K562 (cell line): ENCODE measurements around the gene TCF15. TPM values are rescaled to one million over a fixed set of nuclear protein-coding genes. Genes with fewer than 3 reads are reported as not detected.
A peak's percentile ranks its signal among the peaks of the same experiment; 100 is the strongest.

Source experiments
- CBFA2T3 ChIP-seq: fragments of 450-650 bp; IDR thresholded peaks from 2 replicates; pipeline ENCODE4 v1.6.1; 2017
- CBX3 ChIP-seq, 2 experiments: IDR thresholded peaks; 1 replicate in 1 of 2; 2 replicates in 1 of 2; pipeline ENCODE4 v1.6.1; 2012; ENCODE audit warnings: inconsistent platforms in 2 of 2, low read length in 2 of 2, borderline replicate concordance in 1 of 2, control low read depth in 1 of 2
- CC2D1A ChIP-seq: fragments of 450-650 bp; IDR thresholded peaks from 2 replicates; pipeline ENCODE4 v1.6.1; 2017; ENCODE audit warnings: mild to moderate bottlenecking
- CREB5 ChIP-seq: fragments of 250-450 bp; sonication (Bioruptor Pico); IDR thresholded peaks from 2 replicates; pipeline ENCODE4 v1.5.0; 2020; ENCODE audit warnings: mild to moderate bottlenecking
- DMBX1 ChIP-seq: fragments of 250-450 bp; sonication (Bioruptor Pico); IDR thresholded peaks from 2 replicates; pipeline ENCODE4 v1.8.0; 2022; ENCODE audit warnings: inconsistent platforms, mild to moderate bottlenecking, moderate library complexity, borderline replicate concordance
- E2F4 ChIP-seq: sonication (generic); formaldehyde crosslinking; IDR thresholded peaks from 2 replicates; pipeline ENCODE4 v1.8.0; 2022; ENCODE audit warnings: mild to moderate bottlenecking, low read depth, missing genetic modification reagents
- ELF1 ChIP-seq: fragments of 200-800 bp; sonication (Bioruptor generic); IDR thresholded peaks from 2 replicates; pipeline ENCODE4 v1.6.1; 2016; ENCODE audit warnings: missing genetic modification characterization, missing compliant biosample characterization
- ELK1 ChIP-seq: sonication (generic); formaldehyde crosslinking; IDR thresholded peaks from 2 replicates; pipeline ENCODE4 v1.8.1; 2022; ENCODE audit warnings: missing genetic modification reagents
- HCFC1 ChIP-seq: IDR thresholded peaks from 2 replicates; pipeline ENCODE4 v1.6.1; 2012; ENCODE audit warnings: low read depth, low read length, improper control_type of control experiment
- HDAC6 ChIP-seq: IDR thresholded peaks from 2 replicates; pipeline ENCODE4 v1.6.1; 2012; ENCODE audit warnings: low read depth, mild to moderate bottlenecking, control low read depth, inconsistent platforms, low read length, moderate library complexity
- KDM2B ChIP-seq: fragments of 250-450 bp; sonication (Bioruptor Pico); IDR thresholded peaks from 2 replicates; pipeline ENCODE4 v1.8.0; 2021; ENCODE audit warnings: mild to moderate bottlenecking, moderate library complexity
- MAX ChIP-seq: sonication (generic); formaldehyde crosslinking; IDR thresholded peaks from 2 replicates; pipeline ENCODE4 v1.9.0; 2022; ENCODE audit warnings: mild to moderate bottlenecking, missing genetic modification reagents
- MBD2 ChIP-seq: sonication (generic); IDR thresholded peaks from 2 replicates; pipeline ENCODE4 v1.6.1; 2016; ENCODE audit warnings: low read depth, borderline replicate concordance
- MXI1 ChIP-seq: IDR thresholded peaks from 2 replicates; pipeline ENCODE4 v1.6.1; 2011; ENCODE audit warnings: low read depth, mild to moderate bottlenecking, improper control_type of control experiment, low read length
- PTTG1 ChIP-seq: fragments of 450-650 bp; IDR thresholded peaks from 2 replicates; pipeline ENCODE4 v1.6.1; 2016; ENCODE audit warnings: low read depth, mild to moderate bottlenecking, missing genetic modification characterization, missing compliant biosample characterization
- RBM14 ChIP-seq: fragments of 200-400 bp; formaldehyde crosslinking; IDR thresholded peaks from 2 replicates; pipeline ENCODE4 v1.6.1; 2018; ENCODE audit warnings: low read depth, mild to moderate bottlenecking, low read length, moderate library complexity, borderline replicate concordance; ENCODE audit not compliant: insufficient read depth
- RUNX1 ChIP-seq: sonication (generic); IDR thresholded peaks from 2 replicates; pipeline ENCODE4 v1.6.1; 2016; ENCODE audit warnings: antibody characterized with exemption, low read depth
- ZBTB2 ChIP-seq: fragments of 450-650 bp; IDR thresholded peaks from 2 replicates; pipeline ENCODE4 v1.6.1; 2016; ENCODE audit warnings: antibody characterized with exemption
- ZFP36 ChIP-seq: fragments of 150-350 bp; IDR thresholded peaks from 2 replicates; pipeline ENCODE4 v1.6.1; 2018; ENCODE audit warnings: low read length, low read depth; ENCODE audit not compliant: partially characterized antibody
- ZFX ChIP-seq: sonication (generic); formaldehyde crosslinking; IDR thresholded peaks from 2 replicates; pipeline ENCODE4 v1.8.0; 2022; ENCODE audit warnings: mild to moderate bottlenecking, missing genetic modification reagents, moderate library complexity
- ZNF184 ChIP-seq: sonication (generic); formaldehyde crosslinking; IDR thresholded peaks from 2 replicates; pipeline ENCODE4 v1.5.0; 2020; ENCODE audit warnings: missing genetic modification reagents
- ZNF311 ChIP-seq: fragments of 250-450 bp; sonication (Bioruptor Pico); IDR thresholded peaks from 2 replicates; pipeline ENCODE4 v1.4.0; 2020; ENCODE audit warnings: mild to moderate bottlenecking, moderate library complexity
- ZNF316 ChIP-seq: fragments of 450-650 bp; IDR thresholded peaks from 2 replicates; pipeline ENCODE4 v1.6.1; 2016
- ZNF507 ChIP-seq: conservative IDR thresholded peaks from 2 replicates; pipeline ENCODE4 v1.6.1; 2017; ENCODE audit warnings: missing genetic modification characterization, missing compliant biosample characterization
- polyA plus RNA-seq, 8 experiments: library from polyadenylated mRNA; depleted of rRNA in 4 of 8; stranded (reverse) in 5 of 8; unstranded in 3 of 8; fragments of >200 nt; fragmentation: Nextera tagmentation in 2 of 8; fragmentation: Illumina TruSeq in 1 of 8; extraction: Ambion mirVana in 2 of 8; extraction: Trizol in 1 of 8; gene quantifications; 2 replicates each; pipeline versions ENCODE4 v1.2.1 to v1.2.3, GENCODE V29; 2011 to 2014; ENCODE audit warnings: inconsistent platforms in 1 of 8, missing spikeins in 1 of 8
- total RNA-seq, 7 experiments: library from RNA; depleted of rRNA in 6 of 7; stranded (reverse); fragments of >200 nt in 6 of 7; fragmentation: Illumina TruSeq in 2 of 7; extraction: Trizol in 2 of 7; gene quantifications; 2 replicates each; pipeline versions ENCODE4 v1.2.1 to v1.2.3, GENCODE V29; 2011 to 2021; ENCODE audit warnings: low replicate concordance in 1 of 7
- TF ChIP-seq, protein P1 (sequence below): IDR thresholded peaks from 2 replicates; pipeline ENCODE4 v1.6.1; 2011; ENCODE audit not compliant: insufficient read length; ENCODE audit errors: extremely low read depth

TCF15 gene
- total and polyA plus RNA-seq, 9 of the 15 experiments (the other 6 are each of a cell fraction or from before 2014, with no cell fraction given): 0.04 to 5.0 (median 1.2) TPM

GRCh38 chr20:652615-653109, 42.6 kb upstream of the TCF15 start (continued):
- no peak for TF ChIP-seq ZNF311
- no peak for TF ChIP-seq ZNF316
- TF ChIP-seq ZBTB2: no peak
- TF ChIP-seq ZNF184: no peak
- peak; percentile 58; the same call in 1 of the 2 replicates for TF ChIP-seq ZFX
- 0 out of 2 replicates have a peak, but pooled peaks have one; percentile 51 for TF ChIP-seq RBM14
- no peak for TF ChIP-seq ZNF507 (tag)
- TF ChIP-seq ELK1 (CRISPR knock-in tag): no peak
- 0 out of 3 replicates have a peak, but pooled peaks of 1 of the 2 experiments have one; percentile 46 for TF ChIP-seq CBX3 (IDR thresholded peaks at IDR 0.05; ENCODE audit: borderline replicate concordance in 1 of 2, low read length in 2 of 2)
- no peak for TF ChIP-seq CBFA2T3
- TF ChIP-seq PTTG1: no peak
- TF ChIP-seq CC2D1A: no peak
- TF ChIP-seq KDM2B (CRISPR knock-in tag): no peak
- no peak for TF ChIP-seq HCFC1
- TF ChIP-seq, protein P1, sequence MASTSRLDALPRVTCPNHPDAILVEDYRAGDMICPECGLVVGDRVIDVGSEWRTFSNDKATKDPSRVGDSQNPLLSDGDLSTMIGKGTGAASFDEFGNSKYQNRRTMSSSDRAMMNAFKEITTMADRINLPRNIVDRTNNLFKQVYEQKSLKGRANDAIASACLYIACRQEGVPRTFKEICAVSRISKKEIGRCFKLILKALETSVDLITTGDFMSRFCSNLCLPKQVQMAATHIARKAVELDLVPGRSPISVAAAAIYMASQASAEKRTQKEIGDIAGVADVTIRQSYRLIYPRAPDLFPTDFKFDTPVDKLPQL: no peak
- TF ChIP-seq MBD2: no peak
- no peak for TF ChIP-seq RUNX1
- no peak for TF ChIP-seq DMBX1
- TF ChIP-seq E2F4 (CRISPR knock-in tag): no peak
- no peak for TF ChIP-seq HDAC6
- TF ChIP-seq CREB5 (CRISPR knock-in tag): no peak
- no peak for TF ChIP-seq ELF1 (tag)
- peak; percentile 96 for TF ChIP-seq ZFP36
- TF ChIP-seq MXI1: no peak
- TF ChIP-seq MAX (CRISPR knock-in tag): no peak; the same call in 1 of the 2 replicates
